GM21825 (cell line): ENCODE data around the gene IKBIP.
"Not testable (repeated sequence)": the region's sequence is repeated elsewhere in the genome, so short reads cannot be mapped to it uniquely, and the experiment has no call there.

Experiments used
- ATAC-seq: cut with Tn5 transposase; IDR thresholded peaks from one replicate; pipeline ENCODE4 v1.9.1; 2021; ENCODE audit warnings: mild to moderate bottlenecking, moderate library complexity; ENCODE audit not compliant: unreplicated experiment

Gene IKBIP

DNA sequence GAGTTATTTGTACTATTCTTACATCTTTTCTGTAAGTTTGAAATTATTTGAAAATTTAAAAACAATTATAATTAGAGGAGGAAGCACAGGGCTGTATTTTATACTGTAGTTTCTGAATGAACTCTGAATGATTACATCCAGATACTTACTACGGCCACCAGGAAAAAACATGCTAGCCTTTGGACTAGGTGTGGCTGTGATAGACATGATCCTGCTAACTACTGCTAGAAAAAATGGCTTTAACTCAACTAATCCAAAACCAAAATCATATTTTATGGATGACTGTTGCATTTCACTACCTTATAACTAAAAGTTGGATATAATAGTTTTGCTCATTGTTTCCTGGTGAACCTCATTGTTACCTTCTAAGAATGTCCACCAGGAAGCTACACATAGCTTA, 66.2 kb downstream of the IKBIP start:
- no peak for ATAC-seq

DNA sequence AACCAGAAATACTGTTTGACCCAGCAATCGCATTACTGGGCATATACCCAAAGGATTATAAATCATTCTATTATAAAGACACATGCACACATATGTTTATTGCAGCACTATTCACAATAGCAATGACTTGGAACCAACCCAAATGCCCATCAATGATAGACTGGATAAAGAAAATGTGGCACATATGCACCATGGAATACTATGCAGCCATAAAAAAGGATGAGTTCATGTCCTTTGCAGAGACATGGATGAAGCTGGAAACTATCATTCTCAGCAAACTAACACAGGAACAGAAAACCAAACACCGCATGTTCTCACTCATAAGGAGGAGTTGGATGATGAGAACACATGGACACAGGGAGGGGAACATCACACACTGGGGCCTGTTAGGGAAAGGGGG, 67.8 kb downstream of the IKBIP start:
- ATAC-seq, result not testable (repeated sequence)

DNA sequence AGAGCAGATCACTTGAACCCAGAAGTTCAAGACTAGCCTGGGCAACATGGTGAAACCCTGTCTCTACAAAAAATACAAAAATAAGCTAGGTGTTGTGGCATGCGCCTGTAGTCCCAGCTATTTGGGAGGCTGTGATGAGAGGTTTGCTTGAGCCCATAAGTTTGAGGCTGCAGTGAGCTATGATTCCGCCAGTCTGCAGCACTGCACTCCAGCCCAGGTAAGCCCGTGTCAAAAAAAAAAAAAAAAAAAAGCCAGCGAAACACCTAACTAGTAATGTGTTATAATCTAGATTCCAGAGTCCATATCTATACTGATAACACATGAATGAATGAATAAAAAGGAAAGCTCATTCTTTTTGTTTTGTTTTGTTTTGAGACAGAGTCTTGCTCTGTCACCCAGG, 69.6 kb downstream of the IKBIP start:
- ATAC-seq, result no peak
